ENCODE measurements around the gene ZFP36L1.

The ZFP36L1 gene

GRCh38 chr14:68794130-68794850 lies 1.4 kb upstream of the ZFP36L1 start:
- TF ChIP-seq, protein P1, sequence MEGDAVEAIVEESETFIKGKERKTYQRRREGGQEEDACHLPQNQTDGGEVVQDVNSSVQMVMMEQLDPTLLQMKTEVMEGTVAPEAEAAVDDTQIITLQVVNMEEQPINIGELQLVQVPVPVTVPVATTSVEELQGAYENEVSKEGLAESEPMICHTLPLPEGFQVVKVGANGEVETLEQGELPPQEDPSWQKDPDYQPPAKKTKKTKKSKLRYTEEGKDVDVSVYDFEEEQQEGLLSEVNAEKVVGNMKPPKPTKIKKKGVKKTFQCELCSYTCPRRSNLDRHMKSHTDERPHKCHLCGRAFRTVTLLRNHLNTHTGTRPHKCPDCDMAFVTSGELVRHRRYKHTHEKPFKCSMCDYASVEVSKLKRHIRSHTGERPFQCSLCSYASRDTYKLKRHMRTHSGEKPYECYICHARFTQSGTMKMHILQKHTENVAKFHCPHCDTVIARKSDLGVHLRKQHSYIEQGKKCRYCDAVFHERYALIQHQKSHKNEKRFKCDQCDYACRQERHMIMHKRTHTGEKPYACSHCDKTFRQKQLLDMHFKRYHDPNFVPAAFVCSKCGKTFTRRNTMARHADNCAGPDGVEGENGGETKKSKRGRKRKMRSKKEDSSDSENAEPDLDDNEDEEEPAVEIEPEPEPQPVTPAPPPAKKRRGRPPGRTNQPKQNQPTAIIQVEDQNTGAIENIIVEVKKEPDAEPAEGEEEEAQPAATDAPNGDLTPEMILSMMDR (conservative IDR thresholded peaks at IDR 0.05; ENCODE audit: low read depth), result no peak
- DNase-seq (ENCODE audit: low spot score), result peak; percentile 81
- H3K27ac ChIP-seq, result peak overlapping the region; percentile 99
- CTCF ChIA-PET, result interaction anchor here (1.0 kb wide), 1 partner anchor 22 kb away, joined by 4 read pairs; no protein-coding TSS in a partner anchor
- POLR2A ChIA-PET (ENCODE audit: low non-redundant PET), result no interaction called here

DNA sequence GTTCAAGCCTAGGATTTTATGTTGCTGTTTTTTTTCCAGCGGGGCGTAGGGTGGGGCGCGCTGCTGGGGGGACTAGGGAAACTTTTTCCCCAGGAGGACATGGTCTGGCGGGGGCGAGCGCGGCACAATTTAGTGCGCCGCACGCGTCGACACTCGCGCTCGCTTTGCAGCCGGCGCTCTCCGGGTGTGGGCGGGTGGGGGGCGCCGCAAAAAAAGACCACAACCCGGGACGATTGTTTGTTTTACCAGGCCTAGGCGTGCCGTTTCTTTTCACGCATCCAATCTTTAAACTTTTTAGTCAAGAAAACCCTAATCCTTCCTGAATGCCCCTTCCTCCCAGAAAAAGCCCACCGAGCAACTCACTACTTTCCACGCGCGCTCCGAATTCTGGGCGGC lies 865 bp upstream of the ZFP36L1 start:
- ChIA-PET CTCF (interaction anchor here (0.6 kb wide), 1 partner anchor 239 kb away, joined by 4 read pairs; no protein-coding TSS in a partner anchor), POLR2A (ENCODE audit: low non-redundant PET) (no interaction called here)
- peak overlapping the region; percentile 99 for H3K27ac ChIP-seq
- no peak for DNase-seq (ENCODE audit: low spot score)
- TF ChIP-seq, protein P1 (conservative IDR thresholded peaks at IDR 0.05; ENCODE audit: low read depth), result no peak

DNA sequence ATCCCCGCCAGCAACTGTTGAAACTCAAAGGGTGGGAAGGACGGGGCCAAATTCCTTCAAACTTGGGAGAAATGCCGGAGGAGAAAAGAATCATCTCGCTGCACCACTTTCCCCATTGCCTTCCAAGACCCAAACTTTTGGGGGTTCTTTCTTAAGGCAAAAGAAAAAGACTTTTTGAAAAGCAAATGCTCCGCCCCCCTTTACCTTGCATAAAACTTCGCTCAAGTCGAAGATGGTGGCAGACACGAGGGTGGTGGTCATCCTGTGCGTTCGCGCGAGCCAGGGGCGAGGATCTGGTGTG lies 239 bp downstream of the ZFP36L1 start:
- TF ChIP-seq, protein P1 (conservative IDR thresholded peaks at IDR 0.05; ENCODE audit: low read depth), result no peak
- ChIA-PET CTCF (no interaction called here), POLR2A (ENCODE audit: low non-redundant PET) (interaction anchor here (0.6 to 0.7 kb wide), 4 partner anchors 14 to 516 kb away, joined by 3 to 5 read pairs (median 3); no protein-coding TSS in a partner anchor)
- H3K27ac ChIP-seq, result peak overlapping the region; percentile 99
- DNase-seq (ENCODE audit: low spot score), result no peak

GRCh38 chr14:68791902-68792677 lies 777 bp downstream of the ZFP36L1 start:
- ChIA-PET CTCF (interaction anchor here (0.6 kb wide), 1 partner anchor 157 kb away, joined by 5 read pairs; no protein-coding TSS in a partner anchor), POLR2A (ENCODE audit: low non-redundant PET) (interaction anchor here (0.6 to 0.7 kb wide), 3 partner anchors 316 to 515 kb away, joined by 3 to 4 read pairs (median 3); no protein-coding TSS in a partner anchor)
- TF ChIP-seq, protein P1 (conservative IDR thresholded peaks at IDR 0.05; ENCODE audit: low read depth), result no peak
- DNase-seq (ENCODE audit: low spot score), result no peak
- peak overlapping the region; percentile 99 for H3K27ac ChIP-seq

- ChIA-PET POLR2A (ENCODE audit: low non-redundant PET) (interaction anchor here (0.6 to 0.7 kb wide), 2 partner anchors 315 to 374 kb away, joined by 3 to 4 read pairs; no protein-coding TSS in a partner anchor), CTCF (interaction anchor here (0.7 to 1.1 kb wide), 2 partner anchors 121 to 848 kb away, joined by 3 to 4 read pairs; no protein-coding TSS in a partner anchor)
- peak overlapping the region; percentile 99 for H3K27ac ChIP-seq
- TF ChIP-seq, protein P1 (conservative IDR thresholded peaks at IDR 0.05; ENCODE audit: low read depth), result no peak
- no peak for DNase-seq (ENCODE audit: low spot score)
Measured at GRCh38 chr14:68791078-68791901, 1.6 kb downstream of the ZFP36L1 start.
